A673 (cell line): ENCODE measurements around the gene SPTAN1. TPM values are rescaled to one million over a fixed set of nuclear protein-coding genes. Genes with fewer than 3 reads are reported as not detected.
A peak's percentile ranks its signal among the peaks of the same experiment; 100 is the strongest.
"Not testable (repeated sequence)": the region's sequence is repeated elsewhere in the genome, so short reads cannot be mapped to it uniquely, and the experiment has no call there.

Experiments
- Bru-seq: library from RNA; stranded (reverse); fragments of 400-500 nt; gene quantifications from one replicate; lab custom pipeline; 2021; lab: Mats Ljungman, UMichigan
- BruChase-seq, 2 experiments: library from RNA; stranded (reverse); fragments of 400-500 nt; gene quantifications; one replicate each; lab custom pipeline; 2021; lab: Mats Ljungman, UMichigan
- BruUV-seq: library from RNA; stranded (reverse); fragments of 400-500 nt; replicated peaks from 2 replicates; lab custom pipeline; 2021; lab: Mats Ljungman, UMichigan
- CTCF ChIA-PET: fragments of 300-600 bp; sonication (Branson Sonifier 250); formaldehyde crosslinking; loops from one replicate; lab custom pipeline; 2022; ENCODE audit warnings: antibody characterized with exemption; lab: Charles Lee
- POLR2A ChIA-PET: fragments of 300-600 bp; sonication (Branson Sonifier 250); formaldehyde crosslinking; loops from one replicate; lab custom pipeline; 2022; ENCODE audit warnings: antibody characterized with exemption; ENCODE audit not compliant: low non-redundant PET; lab: Charles Lee
- DNase-seq: peaks from one replicate; pipeline ENCODE4 v3.0.0-alpha.2; 2015; ENCODE audit warnings: low spot score
- H3K27ac ChIP-seq: fragments of 200-600 bp; sonication (generic); 2 replicates; pipeline ENCODE4 v1.5.1; 2016; ENCODE audit warnings: mixed run types, low read depth, mild to moderate bottlenecking, mixed read lengths, antibody characterized with exemption, low read length; ENCODE audit not compliant: poor library complexity, severe bottlenecking
- H3K27me3 ChIP-seq: fragments of 200-600 bp; sonication (generic); replicated peaks from 2 replicates; pipeline ENCODE4 v1.6.1; 2017; ENCODE audit warnings: mixed run types, low read depth, mild to moderate bottlenecking, mixed read lengths, antibody characterized with exemption, low read length; ENCODE audit not compliant: insufficient read depth, poor library complexity
- H3K36me3 ChIP-seq: fragments of 200-600 bp; sonication (generic); 2 replicates; pipeline ENCODE4 v1.6.1; 2016; ENCODE audit warnings: mixed run types, mild to moderate bottlenecking, mixed read lengths, antibody characterized with exemption, low read length; ENCODE audit not compliant: insufficient read depth, poor library complexity, severe bottlenecking
- H3K4me1 ChIP-seq: fragments of 200-600 bp; sonication (generic); 2 replicates; pipeline ENCODE4 v1.6.1; 2017; ENCODE audit warnings: mixed run types, mild to moderate bottlenecking, mixed read lengths, antibody characterized with exemption, low read length; ENCODE audit not compliant: insufficient read depth, poor library complexity, severe bottlenecking
- H3K4me3 ChIP-seq: fragments of 200-600 bp; sonication (generic); 2 replicates; pipeline ENCODE4 v1.5.1; 2016; ENCODE audit warnings: low read depth, mixed run types, mild to moderate bottlenecking, mixed read lengths, low read length; ENCODE audit not compliant: poor library complexity, severe bottlenecking
- H3K9me3 ChIP-seq: fragments of 200-600 bp; sonication (generic); 2 replicates; pipeline ENCODE4 v1.6.1; 2016; ENCODE audit warnings: mixed run types, low read depth, mild to moderate bottlenecking, mixed read lengths, antibody characterized with exemption, low read length; ENCODE audit not compliant: poor library complexity, severe bottlenecking
- EZH2 ChIP-seq: fragments of 200-600 bp; sonication (generic); IDR thresholded peaks from 2 replicates; pipeline ENCODE4 v1.6.1; 2017; ENCODE audit warnings: borderline replicate concordance, low read depth, mild to moderate bottlenecking, mixed read lengths, antibody characterized with exemption, low read length; ENCODE audit not compliant: poor library complexity, severe bottlenecking
- intact Hi-C: fragments of 100-400 bp; cut with micrococcal nuclease; formaldehyde crosslinking; loops from one replicate; pipeline ENCODE4 v1.10.0; 2022; ENCODE audit not compliant: unreplicated experiment
- long read RNA-seq: library from polyadenylated mRNA; stranded (forward); transcript quantifications from one replicate; pipeline ENCODE4 v2.0.0, GENCODE V29; 2022
- total RNA-seq: library from RNA; stranded (reverse); gene quantifications from 2 replicates; pipeline ENCODE4 v1.2.3, GENCODE V29; 2021
- TF ChIP-seq, protein P1 (sequence below): fragments of 300-800, 200-600 bp; sonication (generic); conservative IDR thresholded peaks from 2 replicates; pipeline ENCODE4 v1.5.1; 2017; ENCODE audit warnings: low read depth, mild to moderate bottlenecking, antibody characterized with exemption, low read length, moderate library complexity, mixed read lengths

Gene SPTAN1
- total RNA-seq = 239 and 262 TPM in 2 replicates
- Bru-seq, nascent RNA = percentile 76 among the genes with signal in this experiment
- BruChase-seq, experiment 1, labeled RNA remaining after a 2-hour chase = percentile 85 among the genes with signal in this experiment
- percentile 93 among the genes with signal in this experiment for BruChase-seq, experiment 2, labeled RNA remaining after a 6-hour chase
- long read RNA-seq, full-length matches to known transcripts = 27 of 101 reads
- long read RNA-seq, partial matches to known transcripts = 59 of 101 reads
- long read RNA-seq, other reads (novel, unspliced or antisense) = 15 of 101 reads

DNA sequence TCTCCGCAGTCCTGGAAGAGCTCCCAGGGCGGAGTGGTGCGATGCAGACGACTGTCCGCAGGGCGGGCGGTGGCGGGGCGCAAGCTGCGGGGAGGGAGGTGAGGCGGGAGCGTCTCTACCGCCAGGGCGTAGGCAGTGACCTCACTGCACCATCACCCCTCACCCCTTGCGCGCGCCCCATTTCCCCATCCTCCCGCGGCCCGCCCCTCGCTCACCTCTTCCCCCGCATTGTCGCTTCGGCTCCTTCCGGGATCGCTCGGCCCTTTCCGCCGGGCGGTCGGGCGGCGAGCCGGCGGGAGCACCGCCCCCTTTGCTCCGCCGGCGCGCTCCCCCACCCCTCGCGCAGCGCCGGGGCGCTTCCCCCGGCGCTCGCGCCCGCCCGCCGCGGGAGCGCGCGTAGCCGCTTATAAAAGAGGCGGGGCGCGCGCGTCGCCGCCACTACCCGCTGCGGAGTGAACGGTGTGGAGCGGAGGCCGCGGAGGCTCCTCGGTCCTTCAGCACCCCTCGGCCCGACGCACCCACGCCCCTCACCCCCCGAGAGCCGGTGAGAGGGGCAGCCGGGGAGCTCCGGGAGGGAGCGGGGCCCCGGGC, at the start of gene SPTAN1:
Gene SPTAN1 (plus strand): TSS at position 435 of the 591 bp plus-strand sequence. CDS start 14,154 bp downstream, outside the sequence.
- peak within 1 kb of the TSS; percentile 95 for H3K4me3 ChIP-seq
- peaks cover 52% of the 10 kb centered on the region for H3K4me1 ChIP-seq
- ChIA-PET POLR2A (interaction anchor here (0.7 to 0.9 kb wide), 2 partner anchors 11 to 424 kb away, joined by 3 to 4 read pairs; no protein-coding TSS in a partner anchor), CTCF (interaction anchor here (0.5 to 0.6 kb wide), 2 partner anchors 56 to 252 kb away, joined by 5 to 6 read pairs; no protein-coding TSS in a partner anchor)
- intact Hi-C loops = loop anchor here (5.0 kb wide), 1 partner anchor 135 kb away; the partner anchor contains the start of gene SET
- H3K9me3 ChIP-seq = no peaks in the 10 kb centered on the region
- H3K36me3 ChIP-seq = no peaks in the 10 kb centered on the region
- H3K27me3 ChIP-seq = no peaks in the 10 kb centered on the region
- DNase-seq = peak; percentile 93
- BruUV-seq = no TSS peak
- peak within 1 kb of the TSS; percentile 85 for H3K27ac ChIP-seq
- TF ChIP-seq, protein P1, sequence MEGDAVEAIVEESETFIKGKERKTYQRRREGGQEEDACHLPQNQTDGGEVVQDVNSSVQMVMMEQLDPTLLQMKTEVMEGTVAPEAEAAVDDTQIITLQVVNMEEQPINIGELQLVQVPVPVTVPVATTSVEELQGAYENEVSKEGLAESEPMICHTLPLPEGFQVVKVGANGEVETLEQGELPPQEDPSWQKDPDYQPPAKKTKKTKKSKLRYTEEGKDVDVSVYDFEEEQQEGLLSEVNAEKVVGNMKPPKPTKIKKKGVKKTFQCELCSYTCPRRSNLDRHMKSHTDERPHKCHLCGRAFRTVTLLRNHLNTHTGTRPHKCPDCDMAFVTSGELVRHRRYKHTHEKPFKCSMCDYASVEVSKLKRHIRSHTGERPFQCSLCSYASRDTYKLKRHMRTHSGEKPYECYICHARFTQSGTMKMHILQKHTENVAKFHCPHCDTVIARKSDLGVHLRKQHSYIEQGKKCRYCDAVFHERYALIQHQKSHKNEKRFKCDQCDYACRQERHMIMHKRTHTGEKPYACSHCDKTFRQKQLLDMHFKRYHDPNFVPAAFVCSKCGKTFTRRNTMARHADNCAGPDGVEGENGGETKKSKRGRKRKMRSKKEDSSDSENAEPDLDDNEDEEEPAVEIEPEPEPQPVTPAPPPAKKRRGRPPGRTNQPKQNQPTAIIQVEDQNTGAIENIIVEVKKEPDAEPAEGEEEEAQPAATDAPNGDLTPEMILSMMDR = no peak
- TF ChIP-seq EZH2 = no peak

DNA sequence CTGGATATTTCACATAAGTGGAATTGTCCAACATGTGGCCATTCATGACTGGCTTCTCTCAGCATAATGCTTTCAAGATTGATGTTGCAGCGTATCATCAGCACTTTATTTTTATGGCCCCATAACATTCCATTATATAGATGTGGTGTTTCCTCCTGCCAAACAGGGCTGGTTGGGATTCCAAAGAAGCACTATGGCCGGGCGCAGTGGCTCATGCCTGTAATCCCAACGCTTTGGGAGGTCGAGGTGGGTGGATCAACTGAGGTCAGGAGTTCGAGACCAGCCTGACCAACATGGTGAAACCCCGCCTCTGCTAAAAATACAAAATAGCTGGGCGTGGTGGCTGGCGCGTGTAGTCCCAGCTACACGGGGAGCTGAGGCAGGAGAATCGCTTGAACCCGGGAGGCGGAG, 49.0 kb upstream of the SPTAN1 start:
- BruUV-seq, H3K4me1 ChIP-seq, H3K27me3 ChIP-seq, CTCF ChIA-PET, DNase-seq, intact Hi-C loops, H3K4me3 ChIP-seq, H3K9me3 ChIP-seq, POLR2A ChIA-PET: not testable (repeated sequence)
- peak overlapping the region; percentile 74 for H3K27ac ChIP-seq
- peaks cover 28% of the 10 kb centered on the region for H3K36me3 ChIP-seq

DNA sequence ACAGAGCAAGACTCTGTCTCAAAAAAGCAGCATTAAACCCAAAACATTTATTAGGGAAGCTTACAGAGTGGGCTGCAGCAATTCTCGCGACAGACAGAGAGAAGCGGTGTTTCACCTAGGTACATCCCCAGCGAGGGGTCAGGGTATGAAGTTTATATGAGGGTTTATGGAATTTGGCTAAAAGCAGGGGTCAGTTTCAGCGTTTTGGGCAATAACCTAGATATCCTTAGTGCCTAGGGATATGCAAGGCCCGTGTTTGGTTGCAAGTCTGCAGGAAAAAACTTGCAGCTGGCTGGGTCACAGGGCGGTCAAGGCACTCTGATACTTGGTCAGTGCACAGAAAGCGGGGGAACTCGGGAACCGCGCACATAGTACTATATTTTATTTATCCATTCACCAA, 48.5 kb upstream of the SPTAN1 start:
- peak overlapping the region; percentile 74 for H3K27ac ChIP-seq
- BruUV-seq = no TSS peak
- no peak for DNase-seq
- no peaks in the 10 kb centered on the region for H3K9me3 ChIP-seq
- H3K4me1 ChIP-seq = peaks cover 6% of the 10 kb centered on the region
- intact Hi-C loops = no loop called here
- peak overlapping the region; percentile 79 for H3K4me3 ChIP-seq
- H3K36me3 ChIP-seq = peaks cover 25% of the 10 kb centered on the region
- ChIA-PET POLR2A (no interaction called here), CTCF (no interaction called here)
- TF ChIP-seq, protein P1 = no peak
- no peak for TF ChIP-seq EZH2
- H3K27me3 ChIP-seq = no peaks in the 10 kb centered on the region
